ENCODE data around the gene GSC. TPM values are rescaled to one million over a fixed set of nuclear protein-coding genes. Genes with fewer than 3 reads are reported as not detected.
A peak's percentile ranks its signal among the peaks of the same experiment; 100 is the strongest.

Gene GSC
- total RNA-seq, 1 donor from 2014 or later, result 1.1 TPM

DNA sequence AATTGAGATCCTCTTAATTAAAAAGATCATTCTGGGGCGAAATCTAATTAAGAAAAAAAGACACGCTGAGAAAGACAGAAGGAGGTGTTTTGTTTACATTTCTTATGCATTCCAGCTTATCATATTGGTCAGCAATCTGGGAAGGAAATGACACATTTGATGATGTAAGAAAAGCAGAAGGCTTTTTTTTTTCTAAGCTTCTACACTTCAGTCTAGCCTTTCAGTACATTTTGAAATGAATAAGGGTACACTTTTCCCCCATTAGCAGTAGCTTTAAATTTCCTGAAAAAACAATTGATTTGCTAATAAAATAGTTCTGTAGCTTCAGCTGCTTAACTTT lies 5.9 kb upstream of the GSC start:
- no peak overlapping the region for H3K27ac ChIP-seq
- Mint-ChIP-seq H3K4me1 (peaks cover 36% of the 10 kb centered on the region), H3K27me3 (ENCODE audit: insufficient read depth, low read depth) (peaks cover 70% of the 10 kb centered on the region), H3K36me3 (no peaks in the 10 kb centered on the region), H3K4me3 (no peak overlapping the region), H3K27ac (no peak overlapping the region), H3K9me3 (no peaks in the 10 kb centered on the region)
- peak overlapping the region; percentile 24 for H3K4me2 ChIP-seq
- H3K4me3 ChIP-seq, result no peak overlapping the region
- TF ChIP-seq, protein P1, sequence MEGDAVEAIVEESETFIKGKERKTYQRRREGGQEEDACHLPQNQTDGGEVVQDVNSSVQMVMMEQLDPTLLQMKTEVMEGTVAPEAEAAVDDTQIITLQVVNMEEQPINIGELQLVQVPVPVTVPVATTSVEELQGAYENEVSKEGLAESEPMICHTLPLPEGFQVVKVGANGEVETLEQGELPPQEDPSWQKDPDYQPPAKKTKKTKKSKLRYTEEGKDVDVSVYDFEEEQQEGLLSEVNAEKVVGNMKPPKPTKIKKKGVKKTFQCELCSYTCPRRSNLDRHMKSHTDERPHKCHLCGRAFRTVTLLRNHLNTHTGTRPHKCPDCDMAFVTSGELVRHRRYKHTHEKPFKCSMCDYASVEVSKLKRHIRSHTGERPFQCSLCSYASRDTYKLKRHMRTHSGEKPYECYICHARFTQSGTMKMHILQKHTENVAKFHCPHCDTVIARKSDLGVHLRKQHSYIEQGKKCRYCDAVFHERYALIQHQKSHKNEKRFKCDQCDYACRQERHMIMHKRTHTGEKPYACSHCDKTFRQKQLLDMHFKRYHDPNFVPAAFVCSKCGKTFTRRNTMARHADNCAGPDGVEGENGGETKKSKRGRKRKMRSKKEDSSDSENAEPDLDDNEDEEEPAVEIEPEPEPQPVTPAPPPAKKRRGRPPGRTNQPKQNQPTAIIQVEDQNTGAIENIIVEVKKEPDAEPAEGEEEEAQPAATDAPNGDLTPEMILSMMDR (IDR thresholded peaks at IDR 0.05), result no peak
- peak; percentile 11 for TF ChIP-seq EZH2phosphoT487 (IDR thresholded peaks at IDR 0.05)
- no peaks in the 10 kb centered on the region for H3K79me2 ChIP-seq (ENCODE audit: low read depth)
- no peaks in the 10 kb centered on the region for H3K36me3 ChIP-seq
- peaks cover 64% of the 10 kb centered on the region for H3F3A ChIP-seq (ENCODE audit: low read depth)
- peaks cover 97% of the 10 kb centered on the region for H3K27me3 ChIP-seq
- no peak overlapping the region for H3K9ac ChIP-seq
- peaks cover 75% of the 10 kb centered on the region for H4K20me1 ChIP-seq (ENCODE audit: low read depth)
- DNase-seq (ENCODE audit: low spot score), result no peak
- H3K4me1 ChIP-seq, result peaks cover 56% of the 10 kb centered on the region
- H3K9me3 ChIP-seq (ENCODE audit: low read depth), result no peaks in the 10 kb centered on the region
- H2AFZ ChIP-seq (replicated peaks), result no peak overlapping the region

GRCh38 chr14:94775091-94775870 lies 5.4 kb upstream of the GSC start:
- H3K36me3 ChIP-seq, result no peaks in the 10 kb centered on the region
- H3K4me1 Mint-ChIP-seq, result peaks cover 37% of the 10 kb centered on the region
- H3K4me3 ChIP-seq, result no peak overlapping the region
- no peaks in the 10 kb centered on the region for H3K79me2 ChIP-seq (ENCODE audit: low read depth)
- H3K4me1 ChIP-seq, result peaks cover 55% of the 10 kb centered on the region
- H3K27ac Mint-ChIP-seq, result no peak overlapping the region
- no peak overlapping the region for H2AFZ ChIP-seq (replicated peaks)
- DNase-seq (ENCODE audit: low spot score), result peak; percentile 69
- H3K27me3 ChIP-seq, result peaks cover 100% of the 10 kb centered on the region
- H3K4me2 ChIP-seq, result peak overlapping the region; percentile 24
- H3F3A ChIP-seq (ENCODE audit: low read depth), result peaks cover 64% of the 10 kb centered on the region
- no peaks in the 10 kb centered on the region for H3K9me3 ChIP-seq (ENCODE audit: low read depth)
- peaks cover 76% of the 10 kb centered on the region for H3K27me3 Mint-ChIP-seq (ENCODE audit: insufficient read depth, low read depth)
- H3K4me3 Mint-ChIP-seq, result no peak overlapping the region
- H3K9ac ChIP-seq, result no peak overlapping the region
- H3K36me3 Mint-ChIP-seq, result no peaks in the 10 kb centered on the region
- H4K20me1 ChIP-seq (ENCODE audit: low read depth), result peaks cover 74% of the 10 kb centered on the region
- TF ChIP-seq EZH2 (IDR thresholded peaks at IDR 0.05) (peak; percentile 57), EZH2phosphoT487 (IDR thresholded peaks at IDR 0.05) (peak; percentile 94)
- TF ChIP-seq, protein P1 (IDR thresholded peaks at IDR 0.05), result no peak
- H3K27ac ChIP-seq, result no peak overlapping the region
- no peaks in the 10 kb centered on the region for H3K9me3 Mint-ChIP-seq

DNA sequence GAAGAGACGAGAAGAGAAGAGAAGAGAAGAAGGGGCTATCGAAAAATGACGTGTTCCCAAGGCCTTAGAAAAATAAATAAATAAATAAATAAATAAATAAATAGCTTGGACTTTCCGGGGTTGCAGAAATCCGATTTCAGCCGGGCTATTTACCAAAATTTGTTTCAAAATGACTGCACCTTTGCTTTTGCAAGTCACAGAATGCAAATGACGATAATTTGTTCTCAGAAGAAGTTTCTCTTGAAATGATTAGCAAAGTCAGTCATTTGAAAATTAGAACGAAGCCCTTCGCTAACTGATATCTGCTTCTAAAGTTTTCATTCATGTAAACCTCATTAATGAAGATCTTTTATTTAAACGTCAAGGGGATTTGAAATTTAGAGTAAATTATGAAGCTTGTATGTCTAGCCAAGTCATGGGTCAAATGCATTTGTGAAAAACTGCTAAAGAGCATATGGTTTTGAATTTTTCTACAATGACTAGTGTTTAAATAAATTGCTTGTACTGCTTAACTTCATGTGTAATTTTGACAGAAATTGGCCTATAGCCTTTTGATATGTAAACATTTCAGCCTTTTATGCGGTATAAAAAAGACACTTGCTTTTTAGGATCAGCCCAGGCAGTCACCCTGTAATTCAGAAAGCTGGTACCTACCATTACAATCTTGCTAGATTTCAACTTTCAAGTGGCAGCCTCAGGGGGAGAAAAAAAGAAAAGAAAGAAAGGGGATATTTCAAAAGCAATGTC lies 4.6 kb upstream of the GSC start:
- Histone ChIP-seq H3K79me2 (ENCODE audit: low read depth) (no peaks in the 10 kb centered on the region), H4K20me1 (ENCODE audit: low read depth) (peaks cover 69% of the 10 kb centered on the region), H3K4me3 (no peak overlapping the region), H3K27ac (no peak overlapping the region), H3K9ac (no peak overlapping the region), H3K9me3 (ENCODE audit: low read depth) (no peaks in the 10 kb centered on the region), H3K36me3 (no peaks in the 10 kb centered on the region), H3K27me3 (peaks cover 100% of the 10 kb centered on the region), H3K4me2 (peak overlapping the region; percentile 90), H3K4me1 (peaks cover 55% of the 10 kb centered on the region), H2AFZ (replicated peaks) (no peak overlapping the region), H3F3A (ENCODE audit: low read depth) (peaks cover 65% of the 10 kb centered on the region)
- peaks cover 75% of the 10 kb centered on the region for H3K27me3 Mint-ChIP-seq (ENCODE audit: insufficient read depth, low read depth)
- TF ChIP-seq EZH2phosphoT487 (IDR thresholded peaks at IDR 0.05) (no peak), EZH2 (IDR thresholded peaks at IDR 0.05) (no peak)
- TF ChIP-seq, protein P1 (IDR thresholded peaks at IDR 0.05), result no peak
- H3K4me1 Mint-ChIP-seq, result peaks cover 37% of the 10 kb centered on the region
- no peaks in the 10 kb centered on the region for H3K9me3 Mint-ChIP-seq
- DNase-seq (ENCODE audit: low spot score), result no peak
- no peak overlapping the region for H3K4me3 Mint-ChIP-seq
- no peak overlapping the region for H3K27ac Mint-ChIP-seq
- no peaks in the 10 kb centered on the region for H3K36me3 Mint-ChIP-seq

All from neural progenitor cell (in vitro differentiated cells).